CD4-positive, alpha-beta T cell treated with Interleukin-10 for 1 hour (primary cell): ENCODE measurements around the gene TRIO.

Experiments
- DNase-seq: peaks from one replicate; pipeline ENCODE4 v3.0.0-alpha.2; 2020

Gene TRIO

DNA sequence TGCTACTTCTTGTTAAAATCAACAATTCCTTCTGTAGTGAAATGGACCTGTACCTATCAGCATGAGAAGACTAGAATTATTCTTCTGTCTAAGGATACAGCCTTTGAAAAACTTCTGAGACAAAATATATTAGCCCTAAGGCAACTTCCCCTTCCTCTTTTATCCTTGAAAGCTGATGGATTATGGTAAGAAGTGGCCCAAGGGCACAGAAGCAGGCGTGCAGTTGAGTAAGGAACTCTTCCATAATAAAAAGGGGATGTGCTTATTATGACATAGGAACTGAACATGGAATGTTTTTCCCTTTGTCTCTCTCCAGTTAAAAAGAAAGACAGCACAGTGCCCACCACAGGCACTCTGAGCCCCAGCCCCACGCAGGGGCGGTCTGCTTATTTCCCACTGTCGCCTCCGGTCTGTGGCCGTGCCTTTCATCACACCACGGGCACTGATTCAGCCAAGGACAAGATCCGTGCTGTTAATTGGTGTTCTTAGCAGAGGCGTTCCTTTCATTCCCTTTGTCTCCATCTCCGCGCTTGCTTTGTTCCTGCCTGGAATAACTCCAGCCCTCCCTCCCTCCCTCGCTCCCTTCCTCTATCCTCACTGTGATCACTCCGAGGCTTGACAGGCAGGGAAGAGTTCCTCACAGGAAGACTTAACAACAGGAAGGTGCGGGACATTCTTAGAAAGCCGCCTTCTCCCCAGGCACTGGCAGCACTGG lies 302.6 kb downstream of the TRIO start:
- no peak for DNase-seq

GRCh38 chr5:14447958-14448911 lies 305.1 kb downstream of the TRIO start:
- no peak for DNase-seq

GRCh38 chr5:14449052-14449661 lies 306.0 kb downstream of the TRIO start:
- DNase-seq, result no peak

- DNase-seq, result no peak
These were observed 306.9 kb downstream of the TRIO start for GRCh38 chr5:14450018-14450524.

DNA sequence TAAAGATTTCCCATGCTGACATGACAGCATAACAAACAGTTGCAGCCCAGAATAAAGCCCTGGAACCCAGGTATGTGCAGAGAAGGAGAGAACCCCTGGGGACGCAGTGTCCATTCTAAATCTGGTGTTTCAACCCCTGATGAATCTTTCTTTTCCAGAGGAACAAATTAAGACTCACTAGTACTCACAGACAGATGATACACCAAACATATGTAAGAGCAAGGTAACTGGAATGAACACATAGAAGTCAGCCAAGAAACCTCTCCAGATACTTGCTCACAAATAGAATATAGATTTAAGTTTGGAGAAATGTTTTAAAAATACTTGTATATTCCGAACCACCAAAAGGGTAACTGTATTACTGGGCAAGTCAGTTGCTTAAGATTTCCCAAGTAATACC lies 307.6 kb downstream of the TRIO start:
- DNase-seq, result no peak

GRCh38 chr5:14451871-14452270 lies 308.7 kb downstream of the TRIO start:
- no peak for DNase-seq

DNA sequence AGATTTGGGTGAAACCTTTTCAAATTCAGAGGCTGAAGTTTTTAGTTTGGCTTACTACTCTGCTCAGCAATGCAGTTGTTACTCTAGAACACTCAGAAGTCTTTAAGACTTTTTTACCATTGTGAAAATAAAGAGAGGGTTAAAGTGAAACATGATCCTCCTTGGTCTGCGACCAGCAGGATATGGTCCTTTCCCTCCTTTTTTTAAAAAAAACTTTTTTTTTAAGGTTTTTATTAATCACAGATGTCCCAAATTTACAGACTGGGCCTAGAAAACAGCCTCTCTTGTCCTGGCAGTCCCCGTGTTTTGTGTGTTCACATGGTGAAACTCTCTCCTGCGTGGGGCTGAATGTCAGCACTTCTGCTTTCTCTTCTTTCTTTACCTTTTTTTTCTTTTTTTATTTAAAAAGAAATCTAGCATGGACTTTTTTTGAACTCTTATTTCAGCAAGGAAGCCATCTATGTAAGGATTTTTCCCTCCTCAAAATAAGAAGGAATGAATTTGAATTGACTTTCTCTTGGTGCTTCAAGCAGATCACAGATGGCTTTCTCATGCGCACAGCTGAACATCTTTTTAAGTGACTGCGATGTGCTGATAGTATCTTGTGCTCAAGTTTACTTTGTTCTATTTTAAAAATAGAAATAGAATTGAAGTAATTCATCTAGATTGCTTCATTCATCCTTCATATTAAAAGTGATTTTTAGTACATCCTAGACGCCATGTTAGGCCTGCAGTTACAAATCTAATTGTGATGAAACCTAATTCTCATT lies 309.7 kb downstream of the TRIO start:
- DNase-seq, result no peak

DNA sequence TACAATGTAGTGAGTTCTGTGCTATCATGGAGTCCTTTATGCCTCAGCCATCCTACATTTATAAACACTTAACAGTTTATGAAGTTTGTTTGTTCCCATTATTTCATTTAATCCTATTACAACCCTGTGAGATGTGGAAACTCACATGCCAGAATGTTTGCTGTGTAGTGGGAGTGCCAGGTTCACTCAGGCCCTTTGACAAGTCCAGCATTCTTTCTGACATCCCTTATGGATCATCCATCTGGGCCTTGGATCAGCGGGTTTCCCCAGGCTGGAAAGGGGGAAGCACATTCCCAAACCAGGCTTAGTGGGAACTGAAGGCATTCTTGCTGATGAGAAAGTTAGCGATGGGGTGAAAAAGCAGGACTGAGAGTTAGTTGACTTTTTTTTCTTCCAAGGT lies 310.3 kb downstream of the TRIO start:
- no peak for DNase-seq

DNA sequence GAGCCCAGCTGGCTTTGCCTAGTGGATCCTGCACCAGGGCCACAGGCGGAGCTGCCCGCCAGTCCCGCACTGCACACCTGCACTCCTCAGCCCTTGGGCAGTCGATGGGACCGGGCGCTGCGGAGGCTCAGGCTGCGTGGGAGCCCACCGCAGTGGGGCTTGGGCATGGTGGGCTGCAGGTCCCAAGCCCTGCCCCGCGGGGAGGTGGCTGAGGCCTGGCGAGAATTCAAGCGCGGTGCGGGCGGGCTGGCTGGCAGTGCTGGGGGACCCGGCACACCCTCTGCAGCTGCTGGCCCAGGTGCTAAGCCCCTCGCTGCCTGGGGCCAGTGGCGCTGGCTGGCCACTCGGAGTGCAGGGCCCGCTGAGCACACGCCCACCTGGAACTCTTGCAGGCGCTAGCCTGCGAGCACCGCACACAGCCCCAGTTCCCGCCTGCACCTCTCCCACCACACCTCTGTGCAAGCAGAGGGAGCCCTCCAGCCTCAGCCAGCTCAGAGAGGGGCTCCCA lies 312.7 kb downstream of the TRIO start:
- DNase-seq, result no peak

DNA sequence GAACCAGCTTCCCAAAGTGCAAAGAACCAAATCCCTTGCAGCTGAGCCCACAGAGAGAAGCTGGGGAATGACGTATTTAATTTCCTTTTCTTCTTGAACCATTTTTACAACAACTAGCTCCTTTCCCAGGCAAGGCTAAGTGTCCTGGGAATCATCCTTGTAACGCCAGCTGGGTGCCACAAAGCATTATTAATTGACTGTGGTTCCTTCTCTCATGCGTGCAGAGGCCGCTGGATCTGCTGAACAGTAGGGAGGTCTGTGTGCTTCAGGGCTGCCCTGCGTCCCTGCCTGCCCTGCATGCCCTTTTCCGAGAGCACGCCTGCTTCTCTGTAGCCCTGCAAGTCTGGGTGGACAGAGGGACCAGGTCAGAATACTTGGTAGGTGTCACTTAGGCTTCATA lies 314.3 kb downstream of the TRIO start:
- DNase-seq, result no peak

GRCh38 chr5:14458414-14458813 lies 315.3 kb downstream of the TRIO start:
- DNase-seq, result no peak

GRCh38 chr5:14460844-14461398 lies 317.8 kb downstream of the TRIO start:
- DNase-seq, result no peak

DNA sequence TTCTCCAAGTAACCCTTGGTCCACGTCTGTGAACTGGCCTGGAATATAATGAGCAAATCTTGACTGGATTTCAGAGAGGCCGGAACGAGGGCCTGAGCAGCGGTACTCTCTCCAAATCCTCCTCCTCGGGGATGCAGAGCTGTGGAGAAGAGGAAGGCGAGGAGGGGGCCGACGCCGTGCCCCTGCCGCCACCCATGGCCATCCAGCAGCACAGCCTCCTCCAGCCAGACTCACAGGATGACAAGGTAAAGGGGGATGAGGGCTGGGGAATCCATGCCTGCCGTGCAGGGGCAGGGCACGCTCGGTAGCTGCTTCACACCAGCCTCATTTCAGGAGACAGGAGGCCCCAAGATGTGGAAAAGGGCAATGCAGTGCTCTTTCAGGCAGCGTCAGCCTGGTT lies 319.5 kb downstream of the TRIO start:
- no peak for DNase-seq

DNA sequence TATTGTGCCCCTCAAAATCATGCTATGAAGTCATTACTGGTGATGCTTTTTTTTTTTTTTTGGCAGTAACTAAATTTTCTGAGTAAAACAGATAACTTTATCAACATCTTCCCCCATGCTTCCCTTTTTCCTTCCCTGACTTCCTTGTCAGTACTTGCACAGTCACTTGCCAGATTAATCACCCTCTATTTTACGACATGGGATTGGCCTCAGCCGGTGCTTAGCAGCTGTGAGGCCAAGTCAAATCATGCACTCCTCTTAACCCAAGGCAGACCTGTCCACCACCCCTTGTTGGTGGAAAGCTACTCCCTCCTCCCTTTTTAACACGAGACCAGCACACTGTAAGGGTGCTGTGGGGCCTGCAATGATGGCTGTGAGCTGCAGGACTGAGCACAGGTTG lies 320.5 kb downstream of the TRIO start:
- no peak for DNase-seq

DNA sequence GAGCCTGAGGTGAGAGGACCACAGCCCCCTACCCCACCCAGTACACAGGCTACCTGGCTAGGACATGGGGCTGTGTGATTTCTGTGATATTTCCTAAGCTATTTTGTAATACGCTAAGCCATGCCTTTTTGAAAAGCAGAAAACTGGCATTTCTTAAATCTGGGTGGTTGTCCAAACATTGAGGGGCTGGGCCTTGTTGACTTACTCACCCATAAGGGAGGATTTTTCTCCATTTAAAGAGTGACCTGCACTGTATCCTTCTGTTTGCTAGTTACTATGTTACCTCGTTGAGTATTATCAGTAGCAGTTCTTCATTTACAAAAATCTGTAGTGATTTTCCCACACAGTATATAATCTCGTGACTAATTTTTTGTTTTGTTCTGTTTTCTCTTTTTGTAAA lies 321.0 kb downstream of the TRIO start:
- DNase-seq, result no peak

- DNase-seq, result no peak
These were observed 321.5 kb downstream of the TRIO start for GRCh38 chr5:14464671-14465070.

- no peak for DNase-seq
These were observed 322.0 kb downstream of the TRIO start for GRCh38 chr5:14465116-14465515.

GRCh38 chr5:14465776-14466175 lies 322.6 kb downstream of the TRIO start:
- DNase-seq, result no peak

DNA sequence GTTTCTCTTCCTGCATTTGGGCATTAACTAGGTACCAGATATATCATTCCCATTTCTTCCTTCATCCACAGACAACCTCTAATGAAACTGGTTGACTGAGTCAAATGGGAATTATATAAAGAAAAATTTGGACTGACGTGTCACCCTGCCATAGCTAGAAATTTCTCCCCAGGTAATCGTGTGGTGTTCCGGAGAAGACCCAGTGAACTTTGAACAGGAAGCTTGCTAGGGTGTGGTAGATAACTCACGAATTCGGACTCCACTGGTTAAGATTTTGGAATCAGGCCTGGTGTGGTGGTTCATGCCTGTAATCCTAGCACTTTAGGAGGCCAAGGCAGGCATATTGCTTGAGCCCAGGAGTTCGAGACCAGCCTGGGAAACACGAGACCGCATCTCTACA lies 324.1 kb downstream of the TRIO start:
- no peak for DNase-seq

GRCh38 chr5:14467886-14468285 lies 324.7 kb downstream of the TRIO start:
- no peak for DNase-seq

GRCh38 chr5:14469551-14470377 lies 326.6 kb downstream of the TRIO start:
- no peak for DNase-seq
